Measurements from ENCODE around the gene CCL3. TPM values are rescaled to one million over a fixed set of nuclear protein-coding genes. Genes with fewer than 3 reads are reported as not detected.
A peak's percentile ranks its signal among the peaks of the same experiment; 100 is the strongest.
"Not testable (repeated sequence)": the region's sequence is repeated elsewhere in the genome, so short reads cannot be mapped to it uniquely, and the experiment has no call there.

CCL3 gene
- total RNA-seq, 4 donors from 2014 or later = 1.7 to 3.9 TPM; not detected in 2

GRCh38 chr17:36105781-36106492 is 16.0 kb upstream of the CCL3 start:
- Histone ChIP-seq H3K9me3 (no peaks in the 10 kb centered on the region), H3K36me3 (no peaks in the 10 kb centered on the region), H3K27me3 (no peaks in the 10 kb centered on the region), H3K4me3 (replicated peaks in 1 of 3) (no peak overlapping the region), H3K4me1 (no peaks in the 10 kb centered on the region), H3K27ac (no peak overlapping the region)
- TF ChIP-seq, protein P1, sequence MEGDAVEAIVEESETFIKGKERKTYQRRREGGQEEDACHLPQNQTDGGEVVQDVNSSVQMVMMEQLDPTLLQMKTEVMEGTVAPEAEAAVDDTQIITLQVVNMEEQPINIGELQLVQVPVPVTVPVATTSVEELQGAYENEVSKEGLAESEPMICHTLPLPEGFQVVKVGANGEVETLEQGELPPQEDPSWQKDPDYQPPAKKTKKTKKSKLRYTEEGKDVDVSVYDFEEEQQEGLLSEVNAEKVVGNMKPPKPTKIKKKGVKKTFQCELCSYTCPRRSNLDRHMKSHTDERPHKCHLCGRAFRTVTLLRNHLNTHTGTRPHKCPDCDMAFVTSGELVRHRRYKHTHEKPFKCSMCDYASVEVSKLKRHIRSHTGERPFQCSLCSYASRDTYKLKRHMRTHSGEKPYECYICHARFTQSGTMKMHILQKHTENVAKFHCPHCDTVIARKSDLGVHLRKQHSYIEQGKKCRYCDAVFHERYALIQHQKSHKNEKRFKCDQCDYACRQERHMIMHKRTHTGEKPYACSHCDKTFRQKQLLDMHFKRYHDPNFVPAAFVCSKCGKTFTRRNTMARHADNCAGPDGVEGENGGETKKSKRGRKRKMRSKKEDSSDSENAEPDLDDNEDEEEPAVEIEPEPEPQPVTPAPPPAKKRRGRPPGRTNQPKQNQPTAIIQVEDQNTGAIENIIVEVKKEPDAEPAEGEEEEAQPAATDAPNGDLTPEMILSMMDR (IDR thresholded peaks at IDR 0.05) = no peak
- DNase-seq = no peak
- WGBS, 2 donors = 83 to 89% methylated on average over 5 of the region's 5 CpGs
- intact Hi-C loops (cut with DNase I) = no loop called here

DNA sequence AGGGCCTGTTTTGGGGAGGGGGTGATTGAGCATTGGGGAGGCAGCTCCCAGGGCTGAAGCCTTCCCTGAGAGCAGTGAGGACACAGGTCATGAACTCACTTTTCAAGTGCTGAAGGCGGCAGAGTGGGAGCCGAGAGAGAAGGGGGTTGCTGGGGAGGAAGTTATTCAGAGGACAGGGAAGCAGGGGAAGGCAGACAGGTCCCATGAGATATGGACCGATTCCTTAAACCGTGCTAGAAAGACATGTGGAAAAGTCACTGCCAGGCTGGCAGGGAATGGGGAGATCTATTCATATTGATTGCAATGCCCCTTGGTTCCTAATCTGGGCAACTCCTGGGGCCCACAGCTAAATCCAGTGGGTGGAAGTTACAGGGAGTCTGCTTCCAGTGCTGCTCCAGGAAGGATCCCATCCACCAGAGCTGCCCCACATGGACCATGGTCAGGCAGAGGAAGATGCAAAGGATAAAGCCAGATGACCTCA is 14.8 kb upstream of the CCL3 start:
- intact Hi-C loops (cut with DNase I) = no loop called here
- no peaks in the 10 kb centered on the region for H3K9me3 ChIP-seq
- WGBS, 2 donors = 33 to 35% methylated on average over 4 of the region's 4 CpGs
- no peak overlapping the region for H3K27ac ChIP-seq
- DNase-seq = no peak
- H3K4me1 ChIP-seq = no peaks in the 10 kb centered on the region
- no peaks in the 10 kb centered on the region for H3K36me3 ChIP-seq
- no peak overlapping the region for H3K4me3 ChIP-seq (replicated peaks in 1 of 3)
- no peaks in the 10 kb centered on the region for H3K27me3 ChIP-seq
- TF ChIP-seq, protein P1 (IDR thresholded peaks at IDR 0.05) = no peak
- TF ChIP-seq POLR2A (IDR thresholded peaks at IDR 0.05) = no peak

GRCh38 chr17:36104246-36104645 is 14.3 kb upstream of the CCL3 start:
- H3K9me3 ChIP-seq; H3K4me3 ChIP-seq (replicated peaks in 1 of 3); H3K36me3 ChIP-seq; H3K27ac ChIP-seq; DNase-seq; H3K27me3 ChIP-seq; H3K4me1 ChIP-seq; intact Hi-C loops (cut with DNase I): not testable (repeated sequence)
- 62 to 70% methylated on average over 7 of the region's 7 CpGs for WGBS, 2 donors

DNA sequence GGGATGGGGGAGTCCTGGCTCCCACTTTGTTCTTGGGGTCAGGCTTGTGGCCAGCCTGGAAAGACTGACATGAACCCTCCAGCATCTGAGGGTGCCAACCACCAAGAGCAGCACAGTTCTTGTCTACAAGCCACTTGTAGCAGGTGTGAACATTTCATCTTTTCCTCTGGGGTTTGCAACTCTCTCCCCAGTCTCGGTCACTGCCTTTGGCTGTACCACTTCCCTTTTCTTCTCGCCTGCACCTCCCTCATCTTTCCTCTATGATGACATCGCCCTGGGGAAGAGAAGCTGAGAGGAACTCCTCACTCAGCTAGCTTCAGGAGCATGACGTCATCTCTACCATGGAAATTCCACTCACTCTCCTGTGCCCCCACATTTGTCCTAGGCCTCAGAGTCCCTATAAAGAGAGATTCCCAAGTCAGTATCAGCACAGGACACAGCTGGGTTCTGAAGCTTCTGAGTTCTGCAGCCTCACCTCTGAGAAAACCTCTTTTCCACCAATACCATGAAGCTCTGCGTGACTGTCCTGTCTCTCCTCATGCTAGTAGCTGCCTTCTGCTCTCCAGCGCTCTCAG is 13.5 kb upstream of the CCL3 start, which contains the start of gene CCL4:
CCL4 (plus strand) TSS at position 427 of the 575 bp plus-strand sequence; CDS start at position 506, 79 bp downstream.
- 66 to 81% methylated on average over 6 of the region's 6 CpGs for WGBS, 2 donors
- DNase-seq = peak in 1 of 2 donors; percentile 6
- intact Hi-C loops (cut with DNase I); H3K27ac ChIP-seq; H3K4me1 ChIP-seq; H3K9me3 ChIP-seq; H3K36me3 ChIP-seq; H3K27me3 ChIP-seq; H3K4me3 ChIP-seq (replicated peaks in 1 of 3): not testable (repeated sequence)

DNA sequence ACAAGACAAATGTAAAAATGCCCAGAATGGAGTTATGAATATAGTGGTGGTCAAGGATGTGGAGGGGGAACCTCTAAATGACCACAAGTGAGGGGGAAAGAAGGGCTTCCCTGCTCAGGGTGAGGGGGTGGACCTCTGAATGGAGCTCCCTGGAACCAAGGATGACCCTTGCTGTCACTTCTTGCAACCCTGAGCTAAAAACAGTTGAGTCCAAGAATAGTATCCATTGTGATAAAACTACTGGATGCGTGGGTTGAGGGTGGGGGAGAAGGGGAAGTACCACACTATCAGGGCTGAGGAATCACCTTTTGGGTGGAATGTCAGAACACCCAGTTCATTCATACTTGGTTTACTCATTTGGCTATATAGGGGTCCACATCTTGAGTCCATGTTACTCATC is 9.1 kb upstream of the CCL3 start:
- H3K4me1 ChIP-seq; intact Hi-C loops (cut with DNase I); DNase-seq; H3K9me3 ChIP-seq; H3K36me3 ChIP-seq; H3K27me3 ChIP-seq; H3K27ac ChIP-seq; H3K4me3 ChIP-seq (replicated peaks in 1 of 3): not testable (repeated sequence)
- WGBS, 2 donors = 86 to 92% methylated on average over 1 of the region's 1 CpG

- WGBS, 2 donors = 89 to 93% methylated on average over 1 of the region's 1 CpG
- DNase-seq = no peak
- no peaks in the 10 kb centered on the region for H3K4me1 ChIP-seq
- H3K4me3 ChIP-seq (replicated peaks in 1 of 3) = no peak overlapping the region
- H3K27me3 ChIP-seq = no peaks in the 10 kb centered on the region
- no peaks in the 10 kb centered on the region for H3K9me3 ChIP-seq
- no peak for TF ChIP-seq POLR2A (IDR thresholded peaks at IDR 0.05)
- intact Hi-C loops (cut with DNase I) = no loop called here
- no peak overlapping the region for H3K27ac ChIP-seq
- no peaks in the 10 kb centered on the region for H3K36me3 ChIP-seq
Measured at GRCh38 chr17:36095992-36096391, 6.0 kb upstream of the CCL3 start.

GRCh38 chr17:36094746-36095145 is 4.8 kb upstream of the CCL3 start:
- 94 to 95% methylated on average over 7 of the region's 7 CpGs for WGBS, 2 donors
- no peak overlapping the region for H3K27ac ChIP-seq
- no peak overlapping the region for H3K4me3 ChIP-seq (replicated peaks in 1 of 3)
- TF ChIP-seq POLR2A (IDR thresholded peaks at IDR 0.05) = no peak
- TF ChIP-seq, protein P1 (IDR thresholded peaks at IDR 0.05) = no peak
- DNase-seq = no peak
- H3K9me3 ChIP-seq = no peaks in the 10 kb centered on the region
- intact Hi-C loops (cut with DNase I) = no loop called here
- H3K27me3 ChIP-seq = no peaks in the 10 kb centered on the region
- no peaks in the 10 kb centered on the region for H3K36me3 ChIP-seq
- H3K4me1 ChIP-seq = no peaks in the 10 kb centered on the region

All from thyroid gland (tissue), 4 donors.